ENCODE results near the gene RIMBP2. TPM values are rescaled to one million over a fixed set of nuclear protein-coding genes. Genes with fewer than 3 reads are reported as not detected.
A peak's percentile ranks its signal among the peaks of the same experiment; 100 is the strongest.

RIMBP2 gene
- total RNA-seq, 1 donor from 2014 or later: not detected

GRCh38 chr12:130351326-130351725 lies 364.8 kb downstream of the RIMBP2 start:
- DNase-seq (ENCODE audit: low spot score) (no peak), ATAC-seq (no peak)

- DNase-seq (ENCODE audit: low spot score) (no peak), ATAC-seq (peak; percentile 29)
Observed at GRCh38 chr12:130350715-130351114, 365.4 kb downstream of the RIMBP2 start.

- ATAC-seq: peak; percentile 87
- DNase-seq (ENCODE audit: low spot score): peak; percentile 69
Observed at GRCh38 chr12:130347588-130347987, 368.5 kb downstream of the RIMBP2 start.

Other genes with a start within 250 kb of the RIMBP2 start
- 8.1 TPM for gene STX2, start 123.0 kb upstream of the RIMBP2 start, total RNA-seq
- 140 TPM for gene RAN, start 155.8 kb upstream of the RIMBP2 start, total RNA-seq
- 11.6 TPM for gene ADGRD1, start 237.6 kb upstream of the RIMBP2 start, total RNA-seq

Data from left lobe of liver (tissue), 2 donors.